ENCODE measurements around the gene MICB. TPM values are rescaled to one million over a fixed set of nuclear protein-coding genes. Genes with fewer than 3 reads are reported as not detected.

MICB gene
- total RNA-seq, 3 donors from 2014 or later = 2.9 to 4.6 (median 4.0) TPM

- H3K27me3 ChIP-seq = no peaks in the 10 kb centered on the region
- no peak for DNase-seq (ENCODE audit: low spot score in 2 of 2)
- H3K4me3 ChIP-seq = no peak overlapping the region
- no peaks in the 10 kb centered on the region for H3K9me3 ChIP-seq
- no peaks in the 10 kb centered on the region for H3K36me3 ChIP-seq
- intact Hi-C loops (cut with DNase I; ENCODE audit: low total_unique reads) = no loop called here
- TF ChIP-seq POLR2AphosphoS5 (IDR thresholded peaks at IDR 0.05) (no peak), CTCF (IDR thresholded peaks at IDR 0.05) (no peak), POLR2A (IDR thresholded peaks at IDR 0.05) (no peak)
- H3K27ac ChIP-seq = no peak overlapping the region
- no peaks in the 10 kb centered on the region for H3K4me1 ChIP-seq
Observed at GRCh38 chr6:31521835-31522234, 23.9 kb downstream of the MICB start.

GRCh38 chr6:31525553-31525931 is 27.6 kb downstream of the MICB start:
- no peak for DNase-seq (ENCODE audit: low spot score in 2 of 2)
- Histone ChIP-seq H3K27ac (no peak overlapping the region), H3K27me3 (no peaks in the 10 kb centered on the region), H3K4me1 (no peaks in the 10 kb centered on the region), H3K9me3 (no peaks in the 10 kb centered on the region), H3K4me3 (no peak overlapping the region), H3K36me3 (no peaks in the 10 kb centered on the region)
- TF ChIP-seq CTCF (IDR thresholded peaks at IDR 0.05) (no peak), POLR2A (IDR thresholded peaks at IDR 0.05) (no peak), POLR2AphosphoS5 (IDR thresholded peaks at IDR 0.05) (no peak)
- intact Hi-C loops (cut with DNase I; ENCODE audit: low total_unique reads) = no loop called here

GRCh38 chr6:31525932-31526591 is 28.1 kb downstream of the MICB start:
- TF ChIP-seq POLR2AphosphoS5 (IDR thresholded peaks at IDR 0.05) (no peak), CTCF (IDR thresholded peaks at IDR 0.05) (no peak), POLR2A (IDR thresholded peaks at IDR 0.05) (no peak)
- DNase-seq (ENCODE audit: low spot score in 2 of 2) = no peak
- intact Hi-C loops (cut with DNase I; ENCODE audit: low total_unique reads) = no loop called here
- H3K9me3 ChIP-seq = no peaks in the 10 kb centered on the region
- H3K4me3 ChIP-seq = no peak overlapping the region
- H3K27ac ChIP-seq = no peak overlapping the region
- H3K36me3 ChIP-seq = no peaks in the 10 kb centered on the region
- no peaks in the 10 kb centered on the region for H3K4me1 ChIP-seq
- no peaks in the 10 kb centered on the region for H3K27me3 ChIP-seq

GRCh38 chr6:31528307-31528777 is 30.4 kb downstream of the MICB start:
- H3K27ac ChIP-seq = no peak overlapping the region
- intact Hi-C loops (cut with DNase I; ENCODE audit: low total_unique reads) = no loop called here
- no peaks in the 10 kb centered on the region for H3K36me3 ChIP-seq
- no peaks in the 10 kb centered on the region for H3K4me1 ChIP-seq
- no peak overlapping the region for H3K4me3 ChIP-seq
- DNase-seq (ENCODE audit: low spot score in 2 of 2) = no peak
- no peaks in the 10 kb centered on the region for H3K9me3 ChIP-seq
- no peaks in the 10 kb centered on the region for H3K27me3 ChIP-seq
- TF ChIP-seq POLR2AphosphoS5 (IDR thresholded peaks at IDR 0.05) (no peak), POLR2A (IDR thresholded peaks at IDR 0.05) (no peak), CTCF (IDR thresholded peaks at IDR 0.05) (no peak)

GRCh38 chr6:31528821-31529328 is 30.9 kb downstream of the MICB start, which contains the start of gene MCCD1:
TSS of gene MCCD1 (plus strand) at chr6:31528962. CDS start at chr6:31529015, 53 bp downstream.
- Histone ChIP-seq H3K4me1 (no peaks in the 10 kb centered on the region), H3K36me3 (peaks cover 4% of the 10 kb centered on the region), H3K27ac (peak within 1 kb of the TSS in 1 of 2 donors; percentile 19), H3K4me3 (no peak within 1 kb of the TSS), H3K9me3 (no peaks in the 10 kb centered on the region), H3K27me3 (no peaks in the 10 kb centered on the region)
- intact Hi-C loops (cut with DNase I; ENCODE audit: low total_unique reads) = no loop called here
- TF ChIP-seq POLR2A (IDR thresholded peaks at IDR 0.05) = no peak
- no peak for TF ChIP-seq POLR2AphosphoS5 (IDR thresholded peaks at IDR 0.05)
- DNase-seq (ENCODE audit: low spot score in 2 of 2) = no peak

All from breast epithelium (tissue), 4 donors.